T-helper 17 cell (primary cell): Measurements from ENCODE around the gene PLXND1. TPM values are rescaled to one million over a fixed set of nuclear protein-coding genes. Genes with fewer than 3 reads are reported as not detected.

Experiments
- ATAC-seq: fragments of 150-1000 bp; cut with Tn5 transposase; 2 replicates; pipeline ENCODE4 v1.10.0; 2021; ENCODE audit warnings: mild to moderate bottlenecking, moderate library complexity
- DNase-seq, 3 donors: peaks; one replicate each; pipeline versions ENCODE4 v3.0.0 to v3.0.0-alpha.2; 2020 to 2021
- H3K9me3 ChIP-seq: one replicate; pipeline ENCODE4 v1.7.0; 2013; ENCODE audit warnings: low read length, mild to moderate bottlenecking; ENCODE audit not compliant: control insufficient read depth, poor library complexity, severe bottlenecking
- H3K27ac Mint-ChIP-seq: one replicate; pipeline ENCODE4 v1.8.0; 2022; ENCODE audit warnings: mild to moderate bottlenecking, moderate library complexity, mixed read lengths
- H3K27me3 Mint-ChIP-seq: one replicate; pipeline ENCODE4 v1.8.0; 2022; ENCODE audit warnings: mixed read lengths
- H3K36me3 Mint-ChIP-seq: one replicate; pipeline ENCODE4 v1.8.0; 2022; ENCODE audit warnings: low read depth, mixed read lengths
- H3K4me1 Mint-ChIP-seq: one replicate; pipeline ENCODE4 v1.8.0; 2022; ENCODE audit warnings: mild to moderate bottlenecking, mixed read lengths
- H3K4me3 Mint-ChIP-seq: one replicate; pipeline ENCODE4 v1.8.0; 2022; ENCODE audit warnings: mild to moderate bottlenecking, moderate library complexity, mixed read lengths
- total RNA-seq, 4 donors: library from RNA in 2 of 4; stranded (reverse) in 2 of 4; gene quantifications; one replicate each; pipeline ENCODE4 v1.2.3 and lab custom pipeline; 2022 to 2026

PLXND1 gene
- total RNA-seq, 2 donors from 2014 or later, result 78.8 to 152 TPM

DNA sequence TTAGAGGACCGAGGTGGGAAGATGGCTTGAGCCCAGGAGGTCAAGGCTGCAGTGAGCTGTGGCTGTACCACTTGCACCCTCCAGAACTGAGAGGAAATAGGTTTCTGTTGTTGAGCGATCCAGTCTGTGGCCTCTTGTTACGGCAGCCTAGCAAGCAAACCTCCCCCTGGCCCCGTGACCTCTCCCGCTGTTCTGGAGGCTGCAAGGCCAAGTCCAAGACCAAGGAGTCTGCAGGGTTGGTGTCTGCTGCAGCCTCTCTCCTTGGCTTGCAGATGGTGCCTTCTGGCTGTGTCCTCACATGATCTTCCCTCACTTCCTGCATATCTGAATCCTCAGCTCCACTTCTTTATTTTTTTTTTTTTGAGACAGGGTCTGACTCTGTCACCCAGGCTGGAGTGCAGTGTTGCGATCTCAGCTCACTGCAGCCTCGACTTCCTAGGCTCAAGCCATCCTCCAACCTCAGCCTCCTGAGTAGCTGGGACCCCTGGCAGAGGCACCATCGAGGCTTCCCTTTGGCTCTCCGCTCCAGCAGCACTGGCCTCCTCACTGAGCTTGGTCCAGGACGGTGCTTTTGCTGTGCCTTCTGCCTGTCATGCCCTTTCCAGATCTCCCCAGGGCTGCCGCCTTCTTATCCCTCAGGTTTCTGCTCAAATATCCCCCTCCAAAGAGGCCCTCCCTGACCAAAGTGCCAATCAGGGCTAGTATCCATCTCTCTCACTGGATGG lies 18.0 kb upstream of the PLXND1 start:
- no peaks in the 10 kb centered on the region for H3K9me3 ChIP-seq
- no peaks in the 10 kb centered on the region for H3K27me3 Mint-ChIP-seq
- peaks cover 15% of the 10 kb centered on the region for H3K4me1 Mint-ChIP-seq
- H3K27ac Mint-ChIP-seq, result peak overlapping the region; percentile 49
- DNase-seq, result no peak
- no peak overlapping the region for H3K4me3 Mint-ChIP-seq
- ATAC-seq, result no peak
- H3K36me3 Mint-ChIP-seq, result no peaks in the 10 kb centered on the region

DNA sequence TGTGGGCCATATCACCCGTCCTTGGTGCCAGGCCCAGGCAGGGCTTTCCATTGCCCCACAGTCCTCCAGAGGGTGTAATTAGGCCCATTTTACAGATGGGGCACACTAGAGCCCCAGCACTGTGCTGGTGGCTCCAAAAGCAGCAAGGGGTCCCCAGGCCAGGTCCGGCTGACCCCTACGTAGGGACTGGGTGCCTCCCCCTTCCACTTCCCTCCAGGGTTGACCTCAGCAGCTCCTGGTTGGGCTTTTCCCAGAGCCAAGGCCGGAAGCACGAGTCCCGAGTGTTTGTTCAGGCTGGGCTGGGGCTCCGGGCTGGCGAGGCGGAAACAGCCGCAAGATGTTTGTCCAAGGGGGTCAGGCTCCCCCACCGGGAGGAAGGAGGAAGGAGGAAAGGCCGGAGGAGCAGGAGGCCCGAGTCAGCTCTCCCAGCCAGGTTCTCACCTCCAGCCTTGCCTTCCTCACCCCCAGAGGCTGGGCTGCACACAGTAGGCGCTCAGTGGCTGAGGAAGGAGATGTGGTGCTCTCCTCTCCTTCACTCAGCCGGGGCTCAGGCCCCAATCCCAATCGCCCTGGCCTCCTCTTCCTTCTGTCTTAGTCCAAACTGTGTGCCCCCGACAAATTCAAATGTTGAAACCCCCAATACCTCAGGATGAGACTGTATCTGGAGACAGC lies 17.1 kb upstream of the PLXND1 start:
- H3K27me3 Mint-ChIP-seq, result no peaks in the 10 kb centered on the region
- no peaks in the 10 kb centered on the region for H3K36me3 Mint-ChIP-seq
- H3K9me3 ChIP-seq, result no peaks in the 10 kb centered on the region
- no peak for ATAC-seq
- no peak for DNase-seq
- no peak overlapping the region for H3K4me3 Mint-ChIP-seq
- H3K4me1 Mint-ChIP-seq, result peaks cover 19% of the 10 kb centered on the region
- no peak overlapping the region for H3K27ac Mint-ChIP-seq

DNA sequence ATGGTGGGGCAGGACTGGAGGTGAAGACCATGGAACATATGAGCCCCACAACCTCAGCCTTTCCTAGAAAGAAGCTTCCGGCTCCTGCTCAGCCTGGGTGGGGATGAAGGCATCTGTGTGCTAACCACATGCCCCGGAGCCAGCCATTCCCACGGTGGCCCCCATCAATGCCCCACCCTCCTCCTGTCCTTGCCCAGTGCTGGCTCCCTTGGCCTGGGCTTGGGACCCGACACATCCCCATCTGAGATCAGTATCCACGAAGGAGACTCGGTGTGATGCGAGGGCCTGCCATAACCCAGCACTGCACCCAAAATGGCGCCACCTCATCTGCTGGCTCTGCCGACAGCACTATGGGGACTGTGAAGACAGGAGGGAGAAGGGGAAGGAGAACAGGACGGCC lies 16.5 kb upstream of the PLXND1 start:
- H3K9me3 ChIP-seq, result no peaks in the 10 kb centered on the region
- DNase-seq, result no peak
- peaks cover 17% of the 10 kb centered on the region for H3K4me1 Mint-ChIP-seq
- no peak overlapping the region for H3K4me3 Mint-ChIP-seq
- H3K27me3 Mint-ChIP-seq, result no peaks in the 10 kb centered on the region
- H3K36me3 Mint-ChIP-seq, result no peaks in the 10 kb centered on the region
- no peak for ATAC-seq
- no peak overlapping the region for H3K27ac Mint-ChIP-seq

DNA sequence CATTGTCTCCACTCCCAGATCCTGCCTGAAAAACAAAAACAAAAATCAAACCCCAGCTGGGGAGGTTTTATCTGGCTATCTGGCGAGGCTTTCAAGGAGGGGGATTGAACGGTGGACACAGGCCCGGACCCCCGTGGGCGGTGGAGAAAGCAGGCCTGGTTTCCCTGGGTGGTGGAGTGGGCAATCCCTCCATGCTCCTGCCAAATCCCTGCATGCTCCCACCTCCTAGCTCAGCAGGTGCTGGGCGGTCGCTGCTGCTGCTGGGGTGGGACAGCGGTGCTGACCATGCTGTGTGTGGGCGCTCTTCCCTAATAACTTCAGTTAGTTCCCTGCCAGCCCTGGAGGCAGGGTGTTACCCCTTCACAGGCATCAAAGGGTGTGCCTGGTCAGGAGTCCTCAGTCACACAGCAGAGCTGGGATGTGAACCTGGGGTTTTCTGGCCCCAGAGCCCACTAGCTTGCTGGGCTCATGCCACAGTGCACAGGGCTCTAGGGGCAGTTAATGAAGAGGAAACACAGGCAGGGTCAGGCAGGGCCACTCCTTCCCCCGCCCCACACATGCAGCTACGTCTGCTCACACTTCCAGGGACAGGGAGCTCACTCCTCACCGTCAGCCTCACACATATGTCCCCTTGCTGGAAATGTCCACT lies 15.9 kb upstream of the PLXND1 start:
- no peak overlapping the region for H3K4me3 Mint-ChIP-seq
- ATAC-seq (no peak), DNase-seq (no peak)
- H3K4me1 Mint-ChIP-seq, result peaks cover 13% of the 10 kb centered on the region
- H3K36me3 Mint-ChIP-seq, result no peaks in the 10 kb centered on the region
- no peaks in the 10 kb centered on the region for H3K27me3 Mint-ChIP-seq
- H3K9me3 ChIP-seq, result no peaks in the 10 kb centered on the region
- no peak overlapping the region for H3K27ac Mint-ChIP-seq

DNA sequence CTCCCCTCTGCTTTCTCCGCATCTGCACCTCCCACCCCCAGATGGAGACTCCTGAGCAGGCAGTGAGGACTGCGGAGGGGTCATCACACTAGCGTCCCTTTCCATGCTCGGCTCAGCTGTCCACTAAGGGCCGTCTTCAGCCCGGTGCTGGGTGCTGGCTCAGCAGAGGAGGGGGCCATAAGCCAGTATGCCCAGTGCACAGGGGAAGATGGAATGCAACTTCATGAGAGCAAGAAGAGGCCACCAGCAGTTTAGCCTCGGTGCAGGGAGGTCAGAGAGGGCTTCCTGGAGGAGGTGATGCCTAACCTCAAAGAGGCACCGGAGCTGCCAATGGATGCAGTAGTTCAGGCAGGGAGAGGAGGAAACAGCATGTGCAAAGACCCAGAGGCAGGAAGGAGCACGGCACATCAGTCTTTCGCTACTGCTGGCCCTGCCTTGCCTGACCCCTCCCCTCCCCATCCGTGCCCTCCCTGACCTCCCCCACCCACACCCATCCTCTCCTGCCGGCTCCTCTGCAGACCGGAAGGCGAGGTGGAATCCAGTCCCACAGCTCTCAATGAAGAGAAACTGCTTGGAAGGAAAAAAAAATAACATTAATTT lies 15.2 kb upstream of the PLXND1 start:
- H3K4me3 Mint-ChIP-seq, result no peak overlapping the region
- no peaks in the 10 kb centered on the region for H3K36me3 Mint-ChIP-seq
- no peak overlapping the region for H3K27ac Mint-ChIP-seq
- no peaks in the 10 kb centered on the region for H3K27me3 Mint-ChIP-seq
- H3K9me3 ChIP-seq, result no peaks in the 10 kb centered on the region
- ATAC-seq, result no peak
- no peak for DNase-seq
- peaks cover 9% of the 10 kb centered on the region for H3K4me1 Mint-ChIP-seq

DNA sequence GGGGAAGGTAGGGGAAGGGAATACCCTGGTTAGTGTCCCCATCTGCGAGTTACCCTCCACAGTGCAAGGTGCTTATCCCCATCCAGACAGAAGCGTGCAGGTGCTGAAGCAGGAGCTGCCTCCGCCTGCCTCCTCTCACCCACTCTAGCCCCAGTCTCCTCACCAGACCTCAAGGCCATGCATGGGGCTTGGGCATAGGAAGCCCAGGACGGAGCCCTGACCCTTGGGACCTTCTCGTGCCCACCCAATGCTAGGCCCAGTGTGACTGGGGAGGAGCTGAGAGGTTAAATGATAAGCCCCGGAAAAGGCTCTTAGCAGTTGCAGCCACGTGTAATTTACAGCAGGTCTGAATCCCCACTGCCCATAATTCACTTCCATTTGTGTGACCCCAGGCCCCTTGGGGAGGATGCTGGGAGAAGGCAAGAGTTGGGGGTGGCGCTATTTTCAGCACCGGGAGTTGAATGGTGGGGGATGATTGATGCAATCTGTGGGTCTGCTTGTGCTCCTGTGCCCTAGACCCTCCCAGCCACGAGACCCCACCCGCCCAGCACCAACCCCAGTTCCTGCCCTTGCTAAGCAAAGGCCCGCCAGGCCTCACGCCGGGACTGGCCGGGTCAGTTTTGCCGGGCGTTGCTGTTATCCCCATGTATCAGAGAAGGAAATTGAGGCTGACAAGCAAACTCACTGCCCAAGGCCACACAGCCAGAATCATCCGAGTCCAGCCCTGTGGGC lies 14.5 kb upstream of the PLXND1 start:
- no peak overlapping the region for H3K27ac Mint-ChIP-seq
- ATAC-seq (no peak), DNase-seq (no peak)
- no peaks in the 10 kb centered on the region for H3K9me3 ChIP-seq
- no peak overlapping the region for H3K4me3 Mint-ChIP-seq
- H3K27me3 Mint-ChIP-seq, result no peaks in the 10 kb centered on the region
- H3K36me3 Mint-ChIP-seq, result no peaks in the 10 kb centered on the region
- peaks cover 6% of the 10 kb centered on the region for H3K4me1 Mint-ChIP-seq

DNA sequence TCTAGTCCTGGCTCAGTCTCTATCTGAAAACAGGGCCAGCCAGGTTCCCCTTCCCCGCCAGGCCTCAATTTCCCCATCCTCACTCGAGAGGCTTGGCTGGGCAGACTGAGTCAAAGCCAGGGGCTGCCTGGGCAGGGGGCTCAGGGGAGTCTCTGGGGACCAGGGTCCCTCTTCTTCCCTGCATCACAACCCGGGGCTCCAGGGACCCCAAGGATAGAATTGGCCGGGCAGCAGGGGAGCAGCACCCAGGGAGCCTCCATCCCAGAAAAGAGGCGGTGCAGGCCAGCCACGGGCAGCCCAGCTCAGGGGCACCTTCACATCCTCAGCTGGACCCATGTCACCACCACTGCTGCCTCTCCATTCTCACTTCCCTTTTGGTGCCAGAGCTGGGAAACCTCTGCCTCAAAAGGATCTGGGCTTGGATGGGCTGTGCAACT lies 13.3 kb upstream of the PLXND1 start:
- no peak for DNase-seq
- H3K4me3 Mint-ChIP-seq, result no peak overlapping the region
- no peaks in the 10 kb centered on the region for H3K27me3 Mint-ChIP-seq
- no peaks in the 10 kb centered on the region for H3K9me3 ChIP-seq
- H3K4me1 Mint-ChIP-seq, result peaks cover 12% of the 10 kb centered on the region
- H3K36me3 Mint-ChIP-seq, result no peaks in the 10 kb centered on the region
- H3K27ac Mint-ChIP-seq, result no peak overlapping the region
- no peak for ATAC-seq

DNA sequence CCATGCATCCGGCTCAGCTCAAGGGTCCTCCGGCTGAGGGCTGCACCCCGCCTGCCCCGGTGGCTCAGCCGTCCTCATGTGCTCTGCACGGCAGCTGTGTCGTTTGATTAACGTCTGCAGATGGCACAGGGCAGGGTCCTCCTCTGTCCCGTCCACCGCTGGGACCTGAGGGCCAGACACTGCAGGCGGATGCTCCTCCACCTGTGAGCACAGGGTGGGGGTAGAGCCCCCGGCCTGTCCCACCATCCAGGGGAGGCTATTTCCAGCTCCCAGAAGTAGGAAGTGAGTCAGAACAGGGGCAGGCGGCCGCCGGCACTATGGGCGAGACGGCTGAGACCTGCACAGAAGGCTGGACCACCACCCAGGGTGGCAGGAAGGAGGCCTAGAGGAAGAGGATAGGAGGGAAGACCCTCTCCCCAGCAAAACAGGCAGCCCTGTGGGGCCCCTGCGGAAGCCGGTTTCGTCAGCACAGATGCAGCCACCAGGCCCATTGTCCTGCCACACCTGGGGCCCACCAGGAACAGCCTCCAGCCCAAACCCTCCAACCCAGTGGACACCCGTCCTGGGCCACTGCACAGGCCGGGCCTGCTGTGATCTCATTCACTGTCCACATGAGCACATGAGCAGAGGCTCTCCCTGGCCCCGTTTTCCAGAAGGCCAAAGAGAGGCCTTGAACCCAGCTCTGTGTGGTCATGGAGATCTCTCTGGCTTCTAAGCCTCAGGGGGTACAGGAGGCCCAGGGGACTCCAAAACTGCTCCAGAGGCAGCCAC lies 12.6 kb upstream of the PLXND1 start:
- H3K4me1 Mint-ChIP-seq, result peaks cover 12% of the 10 kb centered on the region
- no peaks in the 10 kb centered on the region for H3K27me3 Mint-ChIP-seq
- H3K4me3 Mint-ChIP-seq, result no peak overlapping the region
- H3K27ac Mint-ChIP-seq, result peak overlapping the region; percentile 73
- H3K36me3 Mint-ChIP-seq, result no peaks in the 10 kb centered on the region
- ATAC-seq (no peak), DNase-seq (no peak)
- H3K9me3 ChIP-seq, result no peaks in the 10 kb centered on the region

DNA sequence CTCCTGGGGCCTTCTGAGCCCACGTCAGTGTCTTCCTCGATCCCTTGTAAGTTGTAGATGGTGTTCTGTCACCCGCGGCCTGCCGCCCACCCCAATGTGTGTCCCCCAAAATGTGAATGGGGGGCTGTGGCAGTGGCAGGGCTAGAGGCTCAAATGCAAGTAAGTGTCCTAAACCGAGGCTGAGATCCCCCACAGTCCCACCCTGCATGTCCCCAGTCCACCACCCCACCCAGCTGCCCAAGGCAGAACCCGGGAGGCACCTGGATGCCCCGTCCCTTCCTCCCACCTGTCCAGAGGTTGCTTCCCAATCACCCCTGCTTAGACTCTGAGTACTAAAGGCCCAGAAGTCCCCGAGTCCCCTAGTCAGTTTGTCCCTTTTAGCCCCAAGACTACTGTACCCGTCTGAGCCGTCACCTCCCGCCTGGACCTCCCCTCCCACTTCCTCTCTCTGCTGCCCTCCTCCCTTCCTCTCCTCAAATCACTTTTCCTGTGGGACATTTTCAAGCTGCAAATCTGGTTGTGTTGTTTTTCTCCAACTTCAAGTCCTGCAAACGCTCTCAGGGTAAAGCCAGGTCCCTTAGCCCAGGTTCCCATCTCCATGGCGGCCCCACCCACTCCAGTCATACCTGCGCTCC lies 11.8 kb upstream of the PLXND1 start:
- Mint-ChIP-seq H3K4me1 (peaks cover 12% of the 10 kb centered on the region), H3K4me3 (no peak overlapping the region), H3K27me3 (no peaks in the 10 kb centered on the region), H3K36me3 (no peaks in the 10 kb centered on the region), H3K27ac (peak overlapping the region; percentile 73)
- H3K9me3 ChIP-seq, result no peaks in the 10 kb centered on the region
- ATAC-seq (no peak), DNase-seq (no peak)

DNA sequence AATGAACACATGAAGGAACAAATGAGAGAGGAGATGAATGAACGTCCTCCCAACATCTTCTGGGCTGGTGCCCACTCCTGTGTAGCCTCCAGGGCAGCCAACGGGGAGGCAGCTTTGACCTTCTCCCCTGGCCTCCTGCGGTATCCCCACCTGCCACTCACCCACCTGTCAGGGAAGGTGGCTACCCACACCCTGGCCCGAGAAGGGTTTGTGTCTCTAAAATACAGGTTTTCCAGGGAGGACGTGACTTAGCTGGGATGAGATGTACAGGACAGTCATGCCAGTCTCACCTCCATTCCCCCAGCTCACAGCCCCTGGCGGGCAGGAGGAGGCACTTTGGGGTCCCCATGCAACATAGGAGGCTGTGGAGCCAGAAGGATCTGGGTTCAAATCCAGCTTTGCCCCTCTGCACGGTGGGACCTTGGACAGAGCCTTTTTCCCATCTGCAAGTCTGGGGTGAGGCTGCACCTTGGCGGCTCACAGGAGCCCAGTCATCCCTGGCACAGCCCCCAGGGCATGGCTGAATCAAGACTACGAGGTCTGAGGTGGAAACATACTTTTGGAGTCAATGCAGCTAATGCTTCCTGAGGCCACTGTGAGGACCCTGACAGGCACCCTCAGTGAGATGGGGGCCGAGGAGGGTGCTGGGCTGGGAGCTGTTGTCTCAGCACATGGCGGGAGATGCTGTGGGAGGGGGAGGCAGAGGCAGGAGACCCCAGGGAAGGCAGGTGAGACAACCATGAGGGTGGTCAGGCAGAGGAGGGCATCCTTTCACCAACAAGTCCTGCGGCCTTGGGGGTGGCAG lies 11.1 kb upstream of the PLXND1 start:
- ATAC-seq (no peak), DNase-seq (peak in 1 of 3 donors; percentile 4)
- H3K27ac Mint-ChIP-seq, result no peak overlapping the region
- peaks cover 12% of the 10 kb centered on the region for H3K4me1 Mint-ChIP-seq
- no peak overlapping the region for H3K4me3 Mint-ChIP-seq
- no peaks in the 10 kb centered on the region for H3K36me3 Mint-ChIP-seq
- no peaks in the 10 kb centered on the region for H3K9me3 ChIP-seq
- H3K27me3 Mint-ChIP-seq, result no peaks in the 10 kb centered on the region

DNA sequence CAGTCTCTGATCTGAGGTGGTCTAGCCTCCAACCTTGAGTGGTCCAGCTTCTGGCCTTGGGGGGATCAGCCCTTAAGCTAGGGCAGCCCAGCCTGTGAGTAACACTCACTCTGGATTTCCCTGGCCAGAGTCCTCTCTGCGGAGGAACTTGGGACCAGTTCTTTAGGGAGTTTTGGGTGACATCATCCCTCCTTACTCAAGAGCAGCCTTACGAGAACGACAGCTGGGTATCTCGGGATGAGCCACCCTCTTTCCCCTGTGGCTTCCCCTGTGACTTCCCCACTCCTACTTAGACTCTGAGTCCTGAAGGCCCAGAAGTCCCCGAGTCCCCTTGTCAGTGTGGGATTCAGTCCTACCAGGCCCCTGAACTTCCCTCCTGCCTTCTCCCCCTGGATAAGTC lies 10.2 kb upstream of the PLXND1 start:
- Mint-ChIP-seq H3K36me3 (no peaks in the 10 kb centered on the region), H3K27ac (no peak overlapping the region), H3K4me1 (peaks cover 12% of the 10 kb centered on the region), H3K4me3 (no peak overlapping the region), H3K27me3 (no peaks in the 10 kb centered on the region)
- no peak for ATAC-seq
- H3K9me3 ChIP-seq, result no peaks in the 10 kb centered on the region
- DNase-seq, result no peak
